Ammon's horn (tissue), 1 donor: ENCODE results near the gene CXorf51B.
"Not testable (repeated sequence)": the region's sequence is repeated elsewhere in the genome, so short reads cannot be mapped to it uniquely, and the experiment has no call there.

Experiments
- DNase-seq: peaks from one replicate; pipeline ENCODE4 v3.0.0-alpha.2; 2016; ENCODE audit warnings: low spot score

The CXorf51B gene

GRCh38 chrX:146809471-146809870 lies at the start of gene CXorf51B:
TSS of gene CXorf51B (plus strand) at chrX:146809771. CDS start at chrX:146809792, 21 bp downstream.
- not testable (repeated sequence) for DNase-seq

GRCh38 chrX:146814644-146815043 lies 5.1 kb downstream of the CXorf51B start, which contains the start of gene CXorf51A:
TSS of gene CXorf51A (minus strand) at chrX:146814744. CDS start at chrX:146814723, 21 bp downstream.
- DNase-seq: not testable (repeated sequence)

- DNase-seq: no peak
Observed at GRCh38 chrX:146831994-146832393, 22.4 kb downstream of the CXorf51B start.

- peak; percentile 48 for DNase-seq
Observed at GRCh38 chrX:146854281-146854680, 44.7 kb downstream of the CXorf51B start.
